ENCODE measurements around the gene RAD51B.

Gene RAD51B

GRCh38 chr14:68504861-68505260, 685.3 kb downstream of the RAD51B start:
- DNase-seq: no peak

GRCh38 chr14:68506021-68506644, 686.6 kb downstream of the RAD51B start:
- peak; percentile 68 for DNase-seq

- no peak for DNase-seq
Measured at GRCh38 chr14:68506645-68507419, 687.3 kb downstream of the RAD51B start.

GRCh38 chr14:68507544-68508081, 688.0 kb downstream of the RAD51B start:
- no peak for DNase-seq

- DNase-seq: no peak
Measured at GRCh38 chr14:68508581-68508980, 689.0 kb downstream of the RAD51B start.

GRCh38 chr14:68509188-68509983, 689.8 kb downstream of the RAD51B start:
- no peak for DNase-seq

- no peak for DNase-seq
Measured at GRCh38 chr14:68510201-68511128, 690.9 kb downstream of the RAD51B start.

GRCh38 chr14:68511129-68512047, 691.8 kb downstream of the RAD51B start:
- DNase-seq: no peak

GRCh38 chr14:68512088-68512487, 692.5 kb downstream of the RAD51B start:
- no peak for DNase-seq

GRCh38 chr14:68513137-68513536, 693.6 kb downstream of the RAD51B start:
- no peak for DNase-seq

GRCh38 chr14:68513838-68514607, 694.4 kb downstream of the RAD51B start:
- DNase-seq: no peak

GRCh38 chr14:68514608-68515194, 695.1 kb downstream of the RAD51B start:
- no peak for DNase-seq

GRCh38 chr14:68516342-68516741, 696.8 kb downstream of the RAD51B start:
- no peak for DNase-seq

GRCh38 chr14:68518166-68518565, 698.6 kb downstream of the RAD51B start:
- no peak for DNase-seq

GRCh38 chr14:68518761-68519670, 699.4 kb downstream of the RAD51B start:
- no peak for DNase-seq

- no peak for DNase-seq
Measured at GRCh38 chr14:68519671-68520187, 700.1 kb downstream of the RAD51B start.

GRCh38 chr14:68520637-68521556, 701.3 kb downstream of the RAD51B start:
- no peak for DNase-seq

- DNase-seq: no peak
Measured at GRCh38 chr14:68521557-68521901, 702.0 kb downstream of the RAD51B start.
